HG02870 (cell line): ENCODE results near the gene NPC1.
A peak's percentile ranks its signal among the peaks of the same experiment; 100 is the strongest.
"Not testable (repeated sequence)": the region's sequence is repeated elsewhere in the genome, so short reads cannot be mapped to it uniquely, and the experiment has no call there.

Experiments
- ATAC-seq: cut with Tn5 transposase; IDR thresholded peaks from one replicate; pipeline ENCODE4 v1.9.1; 2021; ENCODE audit warnings: mild to moderate bottlenecking, moderate library complexity; ENCODE audit not compliant: unreplicated experiment

The NPC1 gene

GRCh38 chr18:23586249-23587196, at the start of gene NPC1:
Gene NPC1 (minus strand): TSS chr18:23586506. CDS start chr18:23586343, 163 bp downstream.
- peak; percentile 90 for ATAC-seq

- ATAC-seq, result no peak
These were observed 49.7 kb upstream of the NPC1 start for GRCh38 chr18:23636071-23636399.

DNA sequence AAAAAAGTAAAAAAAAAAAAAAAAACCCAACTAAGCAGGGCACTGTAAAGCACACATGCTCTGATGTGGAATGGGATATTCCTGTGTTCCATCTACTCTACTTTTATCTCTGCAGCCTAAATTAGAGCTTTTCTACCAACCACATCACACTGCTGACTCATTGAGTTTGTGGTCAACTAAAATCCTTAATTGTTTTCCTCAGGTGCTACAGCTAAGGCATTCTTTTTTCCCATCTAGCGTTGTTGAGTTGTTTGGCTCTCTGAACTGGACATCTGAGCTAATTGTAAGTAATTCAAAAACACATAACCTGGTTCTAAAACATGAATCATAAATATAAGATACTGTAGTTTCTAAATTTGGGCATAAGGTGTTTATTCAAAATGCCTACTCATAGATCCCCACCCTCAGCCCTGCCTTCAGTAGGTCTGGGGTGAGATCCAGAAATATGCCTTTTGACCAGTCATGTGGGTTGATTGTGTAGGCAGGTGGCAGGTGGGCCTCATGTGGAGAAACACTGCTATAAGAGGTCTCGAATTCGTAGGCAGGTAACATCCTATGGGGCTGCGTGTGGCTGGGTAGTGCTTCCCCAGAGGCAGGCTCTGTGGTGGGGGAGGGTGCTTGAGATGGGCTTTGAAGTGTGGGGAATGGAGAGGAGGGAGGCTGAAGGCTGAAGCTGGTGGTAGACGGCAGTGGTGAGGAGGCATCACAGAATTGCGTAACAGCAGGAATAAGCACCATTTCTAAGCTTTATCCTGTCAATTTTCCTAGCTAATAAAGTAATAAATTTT, 49.2 kb upstream of the NPC1 start:
- ATAC-seq, result no peak

- no peak for ATAC-seq
These were observed 48.4 kb upstream of the NPC1 start for GRCh38 chr18:23634692-23635091.

DNA sequence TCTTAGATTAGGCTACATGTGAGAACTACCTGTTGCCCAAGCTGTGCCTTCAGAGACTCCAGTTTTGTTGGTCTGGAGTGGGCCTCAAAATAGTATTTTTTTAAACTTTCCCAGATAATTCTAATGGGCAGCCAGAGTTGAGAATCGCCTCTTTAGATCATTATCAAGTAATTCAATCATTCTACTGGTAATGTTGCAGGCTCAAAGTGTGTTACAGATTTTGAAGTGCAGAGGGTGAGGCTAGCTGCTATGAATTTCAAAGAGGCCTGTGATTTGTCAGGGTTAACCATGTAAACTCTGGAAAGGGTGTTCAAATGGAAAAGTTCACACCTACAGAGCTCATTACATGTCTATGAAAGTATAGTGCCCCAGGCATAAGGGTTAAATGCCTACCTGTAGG, 46.3 kb upstream of the NPC1 start:
- no peak for ATAC-seq

DNA sequence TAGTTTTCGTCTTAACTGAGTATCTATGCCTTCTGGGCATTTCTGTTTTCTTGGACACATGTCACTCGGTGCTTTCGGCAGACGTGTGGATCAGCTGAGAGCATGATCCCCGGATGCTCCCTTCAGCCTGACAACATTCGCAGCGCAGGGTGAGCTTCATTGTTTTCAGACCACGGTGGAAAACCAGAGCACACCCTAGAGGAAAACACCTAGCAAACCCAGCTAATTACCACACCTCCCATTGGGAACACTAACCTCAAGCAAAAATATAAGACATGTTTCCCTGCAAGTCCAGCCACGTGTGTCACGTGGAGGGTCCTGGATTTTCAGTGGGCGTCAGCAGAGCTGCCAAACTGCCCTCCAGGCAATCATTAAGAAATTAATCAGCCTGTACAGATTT, 45.4 kb upstream of the NPC1 start:
- ATAC-seq, result no peak

DNA sequence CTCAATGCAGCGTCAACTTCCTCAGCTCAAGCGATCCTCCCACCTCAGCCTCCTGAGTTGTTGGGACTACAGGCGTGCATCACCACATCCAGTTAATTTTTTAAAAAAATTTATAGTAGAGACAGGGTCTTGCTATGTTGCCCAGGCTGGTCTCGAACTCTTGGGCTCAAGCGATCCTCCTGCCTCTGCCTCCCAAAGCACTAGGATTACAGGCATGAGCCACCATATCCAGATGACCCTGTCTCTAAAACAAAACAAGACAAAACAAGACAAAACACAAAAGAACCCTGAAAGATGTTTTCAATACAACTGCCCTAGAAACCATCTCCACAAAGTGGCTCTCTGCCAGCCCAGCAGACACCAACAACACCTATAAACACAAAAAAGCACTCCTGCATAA, 45.0 kb upstream of the NPC1 start:
- no peak for ATAC-seq

DNA sequence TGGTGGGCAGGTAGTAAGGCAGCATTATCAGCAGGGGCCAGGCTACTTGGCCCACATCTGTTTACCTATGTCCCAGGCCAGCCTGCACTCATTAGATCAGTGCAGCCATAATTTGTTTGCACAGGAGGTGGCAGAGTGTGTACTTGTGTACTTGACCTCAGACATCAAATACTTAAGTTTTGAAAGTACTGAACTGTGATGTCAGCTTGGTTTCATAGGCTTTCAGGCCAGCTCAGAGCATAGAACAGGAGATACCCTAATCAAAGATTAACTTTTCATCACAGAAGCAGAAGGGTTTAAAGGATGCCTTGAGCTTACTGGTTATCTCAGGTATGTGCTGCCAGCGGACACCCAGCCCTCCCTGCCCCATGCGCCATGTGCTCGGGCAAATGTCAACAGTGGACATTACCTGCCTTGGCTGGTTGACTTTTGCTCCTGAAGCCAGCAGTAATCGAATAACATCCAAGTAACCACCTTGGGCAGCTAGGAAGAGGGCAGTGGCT, 43.2 kb upstream of the NPC1 start:
- no peak for ATAC-seq

DNA sequence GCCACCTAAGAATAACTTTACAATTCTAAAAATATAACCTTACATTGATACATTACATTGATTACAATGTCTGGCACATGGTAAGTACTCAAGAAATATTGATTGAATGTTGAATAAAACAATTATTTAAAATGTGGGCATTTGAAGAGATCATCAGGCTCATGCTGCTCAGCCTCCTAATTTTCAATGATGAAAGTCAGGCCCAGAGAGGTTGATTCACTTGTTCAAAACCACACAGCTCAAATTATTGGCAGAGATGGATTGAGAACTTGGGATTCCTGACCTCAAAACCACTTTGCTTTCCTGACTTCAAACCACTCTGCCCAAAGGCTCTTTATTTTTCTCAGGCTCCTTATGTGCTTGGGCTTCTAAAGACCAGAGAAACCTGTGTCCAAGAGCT, 41.7 kb upstream of the NPC1 start:
- no peak for ATAC-seq

DNA sequence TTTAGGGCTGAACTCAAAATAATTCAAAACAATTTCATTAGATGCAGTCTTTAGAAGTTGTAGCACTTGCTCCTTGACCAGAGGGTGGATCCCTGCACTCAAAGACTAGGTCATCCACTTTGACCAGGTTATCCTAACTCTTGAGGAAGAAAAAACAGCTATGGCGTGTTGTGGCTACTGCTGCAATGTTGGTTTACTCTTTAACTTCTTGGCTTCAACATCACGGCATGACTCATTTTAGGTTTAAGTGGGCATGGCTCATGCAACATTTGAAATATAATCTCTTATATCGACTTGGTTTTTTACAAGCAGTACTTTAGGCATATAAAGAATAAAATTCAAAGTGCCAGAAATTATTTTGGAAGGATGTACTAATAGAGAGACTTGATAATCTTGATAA, 41.0 kb upstream of the NPC1 start:
- ATAC-seq, result no peak

DNA sequence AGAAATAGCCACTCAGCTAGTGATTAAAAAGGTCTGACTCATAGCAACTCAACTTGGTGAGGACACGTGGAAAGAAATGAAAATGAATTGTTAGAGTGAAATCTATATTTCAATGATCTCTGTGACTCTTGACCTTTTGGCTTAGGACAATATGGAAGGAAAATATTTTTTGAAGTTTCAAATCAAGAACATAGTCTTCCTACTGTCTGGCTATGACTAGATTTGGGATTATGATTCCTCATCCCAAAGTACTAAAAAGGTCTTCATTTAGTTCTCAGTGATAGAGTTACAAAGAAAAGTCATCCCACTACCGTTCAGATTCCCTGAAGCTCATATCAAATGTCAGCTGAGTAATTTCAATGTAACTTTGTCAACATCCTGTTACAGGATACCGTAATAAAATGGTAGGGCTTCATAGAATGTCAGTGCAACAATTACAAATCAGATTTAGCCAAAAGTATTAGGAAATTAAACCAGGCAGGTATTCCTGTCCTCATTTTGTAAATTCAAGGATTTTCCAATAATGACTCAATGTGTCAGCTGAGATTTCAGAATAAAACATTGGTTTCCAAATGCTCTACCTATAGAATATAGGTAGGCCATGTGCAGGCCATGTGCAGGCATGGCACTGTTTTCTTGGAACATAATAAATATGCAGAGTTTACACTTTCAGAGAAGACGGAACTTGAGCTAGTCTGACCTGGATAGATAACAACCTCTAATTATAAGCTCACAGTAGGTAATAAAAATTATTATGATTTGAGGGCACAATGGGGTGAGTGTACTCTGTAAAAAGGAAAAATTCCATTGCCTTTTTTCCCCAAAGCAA, 40.4 kb upstream of the NPC1 start:
- ATAC-seq, result no peak

DNA sequence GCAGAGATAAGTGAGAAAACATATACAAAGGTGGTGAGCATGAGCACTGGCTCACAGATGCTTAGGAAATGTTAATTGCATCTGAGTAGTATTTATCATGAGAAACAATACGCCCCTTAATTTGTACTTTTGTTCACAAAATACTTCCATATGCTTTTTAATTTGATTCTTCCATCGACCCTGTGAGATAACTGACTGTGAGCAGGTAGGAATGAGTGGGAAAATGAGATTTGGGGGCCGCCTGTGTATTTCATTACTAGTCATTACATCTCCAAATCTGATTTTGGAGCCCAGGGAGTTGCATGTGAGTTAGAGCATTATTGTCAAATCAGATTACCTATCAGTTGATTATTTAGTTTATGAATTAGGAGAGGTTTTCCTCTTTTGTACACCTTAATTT, 36.7 kb upstream of the NPC1 start:
- no peak for ATAC-seq

DNA sequence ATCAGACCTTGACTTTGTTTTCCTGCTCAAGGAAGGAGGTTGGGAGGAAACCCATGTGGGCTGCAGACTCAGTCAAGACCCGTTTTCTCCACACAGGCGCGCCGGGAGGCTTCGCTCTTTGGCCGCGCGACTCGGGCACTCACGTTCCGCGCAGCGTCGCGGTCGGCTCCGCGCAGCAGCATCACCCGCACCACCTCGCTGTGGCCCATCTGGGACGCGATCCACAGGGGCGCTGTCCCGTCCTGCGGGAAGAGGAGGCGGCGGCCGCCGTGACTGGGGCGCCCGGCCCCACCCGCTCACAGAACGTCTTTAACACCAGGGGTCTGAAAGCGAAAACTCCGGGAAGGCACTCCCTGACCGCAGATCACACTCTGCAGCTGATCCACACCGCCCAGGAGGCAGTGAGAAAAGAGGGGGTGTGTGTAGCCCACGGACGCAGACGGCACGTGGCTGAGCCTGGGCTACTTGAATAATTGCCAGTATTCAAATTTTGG, 33.1 kb upstream of the NPC1 start:
- ATAC-seq, result no peak

DNA sequence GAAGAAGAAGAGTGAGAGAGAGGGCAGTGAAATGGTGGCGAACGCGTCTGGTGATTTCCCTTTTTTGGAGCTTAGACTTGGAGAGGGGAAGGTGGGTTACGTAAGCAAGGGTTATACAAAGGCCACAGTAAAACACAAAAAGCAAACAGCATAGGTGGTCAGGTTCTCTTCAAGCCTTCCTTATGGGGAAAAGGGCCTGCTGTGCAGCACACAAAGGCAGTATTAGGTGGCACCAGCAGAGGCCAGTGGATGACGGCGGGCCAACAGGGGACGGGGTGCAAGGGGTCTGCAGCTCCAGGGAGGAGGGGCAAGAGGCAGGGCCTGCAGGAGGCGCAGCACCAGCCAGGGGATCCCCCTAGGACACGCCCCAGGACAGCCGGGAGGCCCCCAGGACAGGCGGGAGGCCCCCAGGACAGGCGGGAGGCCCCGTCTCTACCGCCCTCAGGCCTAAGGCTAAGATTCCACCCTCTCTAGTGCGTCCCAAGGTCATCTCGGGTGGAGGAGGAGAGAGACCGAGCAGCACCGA, 32.6 kb upstream of the NPC1 start:
- no peak for ATAC-seq

- ATAC-seq, result no peak
These were observed 31.2 kb upstream of the NPC1 start for GRCh38 chr18:23617412-23618014.

- no peak for ATAC-seq
These were observed 30.0 kb upstream of the NPC1 start for GRCh38 chr18:23616258-23616657.

GRCh38 chr18:23614891-23615290, 28.6 kb upstream of the NPC1 start:
- no peak for ATAC-seq

DNA sequence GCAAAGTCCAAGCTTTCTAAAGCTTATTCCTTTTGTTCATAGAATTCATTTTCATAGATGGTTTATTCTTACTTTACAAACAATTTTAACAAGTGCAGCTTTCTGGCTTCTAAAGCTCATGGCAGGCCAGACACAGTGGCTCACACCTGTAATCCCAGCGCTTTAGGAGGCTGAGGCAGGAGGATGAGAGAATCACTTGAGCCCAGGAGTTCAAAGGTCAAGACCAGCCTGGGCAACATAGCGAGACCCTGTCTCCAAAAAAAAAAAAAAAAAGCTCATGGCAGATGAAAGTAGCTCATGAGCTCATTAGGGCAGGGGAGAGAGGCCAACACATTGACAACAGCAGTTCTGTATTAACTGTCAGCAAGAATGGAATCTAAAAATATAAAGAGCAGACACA, 28.1 kb upstream of the NPC1 start:
- ATAC-seq, result no peak

DNA sequence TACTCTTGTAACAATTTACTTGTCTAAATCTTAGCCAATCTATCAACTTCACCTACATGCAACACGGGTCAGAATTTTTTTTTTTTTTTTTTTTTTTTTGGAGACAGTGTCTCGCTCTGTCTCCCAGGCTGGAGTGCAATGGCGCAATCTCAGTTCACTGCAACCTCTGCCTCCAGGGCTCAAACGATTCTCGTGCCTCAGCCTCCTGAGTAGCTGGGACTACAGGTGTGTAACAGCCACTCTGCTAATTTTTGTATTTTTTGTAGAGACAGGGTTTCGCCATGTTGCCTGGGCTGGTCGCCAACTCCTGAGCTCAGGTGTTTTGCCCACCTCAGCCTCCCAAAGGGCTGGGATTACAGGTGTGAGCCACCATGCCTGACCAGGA, 26.8 kb upstream of the NPC1 start:
- ATAC-seq, result not testable (repeated sequence)

DNA sequence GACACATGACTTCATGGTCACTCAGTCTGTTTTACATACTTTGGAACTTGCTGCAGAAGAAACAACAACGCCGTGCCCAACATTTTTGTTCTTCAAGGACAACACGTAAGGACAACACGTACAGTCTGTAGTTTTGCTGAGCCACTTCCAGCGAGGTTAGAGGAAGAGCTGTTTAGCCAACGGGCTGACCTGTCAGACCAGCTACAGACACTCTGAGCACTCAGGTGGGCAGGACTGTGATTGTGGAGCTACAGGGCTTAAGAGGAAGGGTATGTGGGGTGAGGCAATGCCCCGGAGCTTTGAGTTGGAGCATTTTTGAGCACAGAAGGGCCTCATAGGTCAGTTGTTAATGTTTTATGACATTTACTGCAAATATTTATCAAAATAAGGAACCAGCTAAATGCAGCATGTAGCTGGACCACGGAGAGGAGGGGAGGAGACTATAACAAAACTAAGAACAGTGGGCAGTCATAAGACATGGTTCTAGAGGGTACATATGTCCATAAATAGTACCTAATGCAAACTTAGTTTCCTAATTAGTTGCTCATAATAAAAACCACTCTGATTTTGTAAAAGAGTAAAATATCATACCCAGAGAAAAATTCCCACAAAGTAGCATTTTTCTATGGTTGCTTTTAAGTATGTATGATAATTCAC, 26.3 kb upstream of the NPC1 start:
- ATAC-seq, result no peak
